Measurements from ENCODE around the gene ENOX1. TPM values are rescaled to one million over a fixed set of nuclear protein-coding genes. Genes with fewer than 3 reads are reported as not detected.

ENOX1 gene
- polyA plus RNA-seq, 1 donor: 8.2 TPM

- no peak for DNase-seq (ENCODE audit: low read depth)
Observed at GRCh38 chr13:43744261-43745031, 42.3 kb downstream of the ENOX1 start.

GRCh38 chr13:43742911-43743310, 43.9 kb downstream of the ENOX1 start:
- no peak for DNase-seq (ENCODE audit: low read depth)

GRCh38 chr13:43737392-43737923, 49.3 kb downstream of the ENOX1 start:
- no peak for DNase-seq (ENCODE audit: low read depth)

- no peak for DNase-seq (ENCODE audit: low read depth)
Observed at GRCh38 chr13:43732726-43733125, 54.0 kb downstream of the ENOX1 start.

- no peak for DNase-seq (ENCODE audit: low read depth)
Observed at GRCh38 chr13:43731296-43731695, 55.5 kb downstream of the ENOX1 start.

GRCh38 chr13:43730642-43731041, 56.1 kb downstream of the ENOX1 start:
- no peak for DNase-seq (ENCODE audit: low read depth)

- no peak for DNase-seq (ENCODE audit: low read depth)
Observed at GRCh38 chr13:43728421-43728820, 58.4 kb downstream of the ENOX1 start.

GRCh38 chr13:43727856-43728255, 58.9 kb downstream of the ENOX1 start:
- DNase-seq (ENCODE audit: low read depth): no peak

- DNase-seq (ENCODE audit: low read depth): no peak
Observed at GRCh38 chr13:43725460-43725859, 61.3 kb downstream of the ENOX1 start.

- no peak for DNase-seq (ENCODE audit: low read depth)
Observed at GRCh38 chr13:43720780-43721397, 65.9 kb downstream of the ENOX1 start.

GRCh38 chr13:43698758-43699157, 88.0 kb downstream of the ENOX1 start:
- DNase-seq (ENCODE audit: low read depth): peak; percentile 56

GRCh38 chr13:43698009-43698408, 88.8 kb downstream of the ENOX1 start:
- DNase-seq (ENCODE audit: low read depth): no peak

- no peak for DNase-seq (ENCODE audit: low read depth)
Observed at GRCh38 chr13:43697323-43697722, 89.4 kb downstream of the ENOX1 start.

GRCh38 chr13:43694146-43694664, 92.6 kb downstream of the ENOX1 start:
- no peak for DNase-seq (ENCODE audit: low read depth)

- DNase-seq (ENCODE audit: low read depth): no peak
Observed at GRCh38 chr13:43693639-43694038, 93.1 kb downstream of the ENOX1 start.

GRCh38 chr13:43688227-43688907, 98.4 kb downstream of the ENOX1 start:
- no peak for DNase-seq (ENCODE audit: low read depth)

GRCh38 chr13:43687038-43687437, 99.7 kb downstream of the ENOX1 start:
- DNase-seq (ENCODE audit: low read depth): no peak

GRCh38 chr13:43686557-43686956, 100.2 kb downstream of the ENOX1 start:
- peak; percentile 73 for DNase-seq (ENCODE audit: low read depth)

- DNase-seq (ENCODE audit: low read depth): no peak
Observed at GRCh38 chr13:43684963-43685725, 101.6 kb downstream of the ENOX1 start.

GRCh38 chr13:43682701-43683100, 104.1 kb downstream of the ENOX1 start:
- no peak for DNase-seq (ENCODE audit: low read depth)

- no peak for DNase-seq (ENCODE audit: low read depth)
Observed at GRCh38 chr13:43676320-43676719, 110.5 kb downstream of the ENOX1 start.

- no peak for DNase-seq (ENCODE audit: low read depth)
Observed at GRCh38 chr13:43675577-43675976, 111.2 kb downstream of the ENOX1 start.

All from forelimb muscle (tissue), 1 donor.